Caco-2 (cell line): ENCODE data around the gene LALBA. TPM values are rescaled to one million over a fixed set of nuclear protein-coding genes. Genes with fewer than 3 reads are reported as not detected.
"Not testable (repeated sequence)": the region's sequence is repeated elsewhere in the genome, so short reads cannot be mapped to it uniquely, and the experiment has no call there.

Source experiments
- BruUV-seq: library from RNA; stranded (reverse); fragments of 400-500 nt; replicated peaks from 2 replicates; lab custom pipeline; 2021; lab: Mats Ljungman, UMichigan
- CTCF ChIA-PET: fragments of 300-600 bp; sonication (Branson Sonifier 250); formaldehyde crosslinking; loops from one replicate; lab custom pipeline; 2022; ENCODE audit warnings: antibody characterized with exemption; lab: Charles Lee
- POLR2A ChIA-PET: fragments of 300-600 bp; sonication (Branson Sonifier 250); formaldehyde crosslinking; loops from one replicate; lab custom pipeline; 2022; ENCODE audit warnings: antibody characterized with exemption; lab: Charles Lee
- DNase-seq, 2 experiments: peaks; one replicate each; pipeline versions ENCODE4 v3.0.0 to v3.0.0-alpha.2; 2020 to 2022
- H3K27me3 ChIP-seq: replicated peaks from 2 replicates; pipeline ENCODE4 v1.6.0; 2011; ENCODE audit warnings: low read length; ENCODE audit not compliant: control insufficient read depth, insufficient read depth
- H3K36me3 ChIP-seq: 2 replicates; pipeline ENCODE4 v1.5.1; 2011; ENCODE audit warnings: low read length; ENCODE audit not compliant: control insufficient read depth, insufficient read depth
- H3K4me1 ChIP-seq: fragments of 250-450 bp; sonication (Bioruptor Pico); 2 replicates; pipeline ENCODE4 v1.5.1; 2020; ENCODE audit warnings: mild to moderate bottlenecking
- H3K4me3 ChIP-seq: 2 replicates; pipeline ENCODE4 v1.5.1; 2011; ENCODE audit warnings: low read depth, mild to moderate bottlenecking, control low read depth, low read length
- H3K9me3 ChIP-seq: fragments of 250-450 bp; sonication (Bioruptor Pico); 2 replicates; pipeline ENCODE4 v1.5.1; 2020; ENCODE audit warnings: mild to moderate bottlenecking, moderate library complexity
- H3K27ac Mint-ChIP-seq: one replicate; pipeline ENCODE4 v1.8.0; 2022; ENCODE audit warnings: mixed read lengths; ENCODE audit not compliant: unreplicated experiment
- H3K27me3 Mint-ChIP-seq: one replicate; pipeline ENCODE4 v1.8.0; 2022; ENCODE audit warnings: mixed read lengths; ENCODE audit not compliant: insufficient read depth, unreplicated experiment
- H3K36me3 Mint-ChIP-seq: one replicate; pipeline ENCODE4 v1.8.0; 2022; ENCODE audit warnings: mild to moderate bottlenecking, mixed read lengths; ENCODE audit not compliant: insufficient read depth, unreplicated experiment
- H3K4me1 Mint-ChIP-seq: one replicate; pipeline ENCODE4 v1.8.0; 2022; ENCODE audit warnings: low read depth, mixed read lengths; ENCODE audit not compliant: unreplicated experiment
- H3K4me3 Mint-ChIP-seq: one replicate; pipeline ENCODE4 v1.8.0; 2022; ENCODE audit warnings: mild to moderate bottlenecking, moderate library complexity, mixed read lengths; ENCODE audit not compliant: unreplicated experiment
- H3K9me3 Mint-ChIP-seq: one replicate; pipeline ENCODE4 v1.8.0; 2022; ENCODE audit warnings: mixed read lengths; ENCODE audit not compliant: unreplicated experiment
- intact Hi-C: fragments of 100-400 bp; cut with micrococcal nuclease; formaldehyde crosslinking; loops from one replicate; pipeline ENCODE4 v1.10.0; 2022; ENCODE audit not compliant: unreplicated experiment
- total RNA-seq: library from RNA; stranded (reverse); gene quantifications from 2 replicates; pipeline ENCODE4 v1.2.3, GENCODE V29; 2022
- TF ChIP-seq, protein P1 (sequence below), 2 experiments: fragments of 200-600 bp in 1 of 2; IDR thresholded peaks; 1 replicate in 1 of 2; 2 replicates in 1 of 2; pipeline versions ENCODE4 v1.5.1 to v1.8.0; 2011 to 2022; ENCODE audit warnings: antibody characterized with exemption in 1 of 2, control low read depth in 1 of 2, inconsistent platforms in 1 of 2, low read depth in 1 of 2, low read length in 1 of 2, mild to moderate bottlenecking in 1 of 2, moderate library complexity in 1 of 2; ENCODE audit not compliant: insufficient read depth in 1 of 2, severe bottlenecking in 1 of 2, unreplicated experiment in 1 of 2

LALBA gene
- total RNA-seq, 1 experiment from 2014 or later = not detected

GRCh38 chr12:48567731-48568130 lies 2.1 kb downstream of the LALBA start:
- peaks cover 4% of the 10 kb centered on the region for H3K27me3 ChIP-seq
- H3K36me3 ChIP-seq = no peaks in the 10 kb centered on the region
- POLR2A ChIA-PET = no interaction called here
- H3K4me3 ChIP-seq = no peak overlapping the region
- Mint-ChIP-seq H3K36me3 (no peaks in the 10 kb centered on the region), H3K4me3 (no peak overlapping the region), H3K27me3 (peaks cover 30% of the 10 kb centered on the region), H3K27ac (no peak overlapping the region), H3K4me1 (no peaks in the 10 kb centered on the region), H3K9me3 (no peaks in the 10 kb centered on the region)
- H3K4me1 ChIP-seq = no peaks in the 10 kb centered on the region
- intact Hi-C loops = no loop called here
- DNase-seq = no peak
- CTCF ChIA-PET = no interaction called here
- TF ChIP-seq, protein P1, sequence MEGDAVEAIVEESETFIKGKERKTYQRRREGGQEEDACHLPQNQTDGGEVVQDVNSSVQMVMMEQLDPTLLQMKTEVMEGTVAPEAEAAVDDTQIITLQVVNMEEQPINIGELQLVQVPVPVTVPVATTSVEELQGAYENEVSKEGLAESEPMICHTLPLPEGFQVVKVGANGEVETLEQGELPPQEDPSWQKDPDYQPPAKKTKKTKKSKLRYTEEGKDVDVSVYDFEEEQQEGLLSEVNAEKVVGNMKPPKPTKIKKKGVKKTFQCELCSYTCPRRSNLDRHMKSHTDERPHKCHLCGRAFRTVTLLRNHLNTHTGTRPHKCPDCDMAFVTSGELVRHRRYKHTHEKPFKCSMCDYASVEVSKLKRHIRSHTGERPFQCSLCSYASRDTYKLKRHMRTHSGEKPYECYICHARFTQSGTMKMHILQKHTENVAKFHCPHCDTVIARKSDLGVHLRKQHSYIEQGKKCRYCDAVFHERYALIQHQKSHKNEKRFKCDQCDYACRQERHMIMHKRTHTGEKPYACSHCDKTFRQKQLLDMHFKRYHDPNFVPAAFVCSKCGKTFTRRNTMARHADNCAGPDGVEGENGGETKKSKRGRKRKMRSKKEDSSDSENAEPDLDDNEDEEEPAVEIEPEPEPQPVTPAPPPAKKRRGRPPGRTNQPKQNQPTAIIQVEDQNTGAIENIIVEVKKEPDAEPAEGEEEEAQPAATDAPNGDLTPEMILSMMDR (IDR thresholded peaks at IDR 0.05; ENCODE audit: insufficient read depth in 1 of 2, low read depth in 1 of 2, low read length in 1 of 2, severe bottlenecking in 1 of 2, unreplicated experiment in 1 of 2) = no peak
- no TSS peak for BruUV-seq
- no peaks in the 10 kb centered on the region for H3K9me3 ChIP-seq

DNA sequence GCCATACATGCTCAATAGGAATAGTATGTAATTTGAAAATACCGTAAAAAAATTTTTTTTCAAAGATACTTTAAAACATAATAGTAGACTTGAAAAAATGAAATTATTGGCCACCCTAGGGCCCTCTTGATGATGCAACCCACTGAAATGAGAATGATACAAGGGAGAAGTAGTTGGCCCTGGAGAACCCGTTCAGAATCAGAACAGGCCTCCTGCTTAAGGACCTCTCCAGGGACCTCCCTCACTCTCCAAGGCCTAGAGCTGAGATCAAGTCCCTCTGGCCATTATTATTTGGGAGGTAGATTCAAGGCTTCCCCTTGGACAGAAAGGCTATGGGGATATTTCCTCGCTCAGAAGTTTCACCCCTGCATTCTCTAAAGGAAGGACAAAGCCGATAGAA lies 11.9 kb downstream of the LALBA start:
- Histone ChIP-seq H3K9me3 (0 out of 2 replicates have a peak, but pooled peaks cover 3% of the 10 kb centered on the region), H3K36me3 (no peaks in the 10 kb centered on the region), H3K4me3 (no peak overlapping the region), H3K4me1 (peaks cover 8% of the 10 kb centered on the region), H3K27me3 (no peaks in the 10 kb centered on the region)
- no peak for DNase-seq
- Mint-ChIP-seq H3K27me3 (peaks cover 16% of the 10 kb centered on the region), H3K9me3 (peaks cover 3% of the 10 kb centered on the region), H3K4me1 (no peaks in the 10 kb centered on the region), H3K36me3 (no peaks in the 10 kb centered on the region), H3K27ac (no peak overlapping the region), H3K4me3 (no peak overlapping the region)
- POLR2A ChIA-PET = no interaction called here
- intact Hi-C loops = no loop called here
- no TSS peak for BruUV-seq
- CTCF ChIA-PET = no interaction called here
- TF ChIP-seq, protein P1 (IDR thresholded peaks at IDR 0.05; ENCODE audit: insufficient read depth in 1 of 2, low read depth in 1 of 2, low read length in 1 of 2, severe bottlenecking in 1 of 2, unreplicated experiment in 1 of 2) = no peak

DNA sequence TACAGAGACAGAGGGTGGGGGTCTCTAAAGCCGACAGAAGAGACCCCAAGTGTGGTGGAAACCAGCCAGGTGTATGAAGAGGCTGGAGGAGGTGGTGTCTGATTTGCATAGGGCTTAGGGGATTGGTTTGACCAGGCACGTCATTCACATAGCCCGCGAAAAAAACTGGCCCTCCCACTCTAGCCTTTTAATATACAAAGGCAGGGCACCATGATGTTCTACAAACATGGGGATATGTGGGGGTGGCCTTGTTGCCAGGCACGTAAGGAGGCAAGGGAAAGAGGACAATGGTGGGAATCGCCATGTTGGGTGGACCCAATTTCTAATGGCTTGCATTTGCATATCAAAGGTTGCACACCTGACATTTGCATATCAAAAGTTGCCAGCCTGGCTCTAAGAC lies 13.2 kb downstream of the LALBA start:
- Histone ChIP-seq H3K36me3 (no peaks in the 10 kb centered on the region), H3K4me3 (no peak overlapping the region), H3K27me3 (no peaks in the 10 kb centered on the region), H3K9me3 (0 out of 2 replicates have a peak, but pooled peaks cover 3% of the 10 kb centered on the region), H3K4me1 (peaks cover 8% of the 10 kb centered on the region)
- POLR2A ChIA-PET = no interaction called here
- no peak for DNase-seq
- BruUV-seq = no TSS peak
- intact Hi-C loops = no loop called here
- Mint-ChIP-seq H3K9me3 (peaks cover 9% of the 10 kb centered on the region), H3K4me1 (no peaks in the 10 kb centered on the region), H3K27ac (no peak overlapping the region), H3K4me3 (no peak overlapping the region), H3K27me3 (peaks cover 16% of the 10 kb centered on the region), H3K36me3 (no peaks in the 10 kb centered on the region)
- TF ChIP-seq, protein P1 (IDR thresholded peaks at IDR 0.05; ENCODE audit: insufficient read depth in 1 of 2, low read depth in 1 of 2, low read length in 1 of 2, severe bottlenecking in 1 of 2, unreplicated experiment in 1 of 2) = no peak
- CTCF ChIA-PET = no interaction called here

DNA sequence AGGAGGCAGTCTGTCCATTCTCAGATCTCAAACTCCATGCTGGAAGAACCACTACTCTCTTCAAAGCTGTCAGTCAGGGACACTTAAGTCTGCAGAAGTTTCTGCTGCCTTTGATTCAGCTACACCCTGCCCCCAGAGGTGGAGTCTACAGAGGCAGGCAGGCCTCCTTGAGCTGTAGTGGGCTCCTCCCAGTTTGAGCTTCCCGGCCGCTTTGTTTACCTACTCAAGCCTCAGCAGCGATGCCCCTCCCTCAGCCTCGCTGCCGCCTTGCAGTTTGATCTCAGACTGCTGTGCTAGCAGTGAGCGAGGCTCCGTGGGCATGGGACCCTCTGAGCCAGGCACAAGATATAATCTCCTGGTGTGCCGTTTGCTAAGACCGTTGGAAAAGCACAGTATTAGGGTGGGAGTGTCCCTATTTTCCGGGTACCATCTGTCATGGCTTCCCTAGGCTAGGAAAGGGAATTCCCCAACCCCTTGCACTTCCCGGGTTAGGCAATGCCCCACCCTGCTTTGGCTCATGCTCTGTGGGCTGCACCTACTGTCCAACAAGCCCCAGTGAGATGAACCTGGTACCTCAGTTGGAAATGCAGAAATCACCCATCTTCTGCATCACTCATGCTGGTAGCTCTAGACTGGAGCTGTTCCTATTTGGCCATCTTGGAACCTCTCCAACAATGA lies 16.0 kb downstream of the LALBA start:
- H3K36me3 Mint-ChIP-seq, H3K9me3 ChIP-seq, POLR2A ChIA-PET, H3K4me3 ChIP-seq, H3K4me1 Mint-ChIP-seq, BruUV-seq, H3K27ac Mint-ChIP-seq, H3K36me3 ChIP-seq, H3K27me3 ChIP-seq, intact Hi-C loops, H3K4me1 ChIP-seq, H3K9me3 Mint-ChIP-seq, H3K27me3 Mint-ChIP-seq: not testable (repeated sequence)
- H3K4me3 Mint-ChIP-seq = peak overlapping the region; percentile 44
- CTCF ChIA-PET = interaction anchor here (0.6 to 1.3 kb wide), 3 partner anchors 11 to 65 kb away, joined by 3 to 7 read pairs (median 3); no protein-coding TSS in a partner anchor
- DNase-seq = peak; percentile 60 to 69

DNA sequence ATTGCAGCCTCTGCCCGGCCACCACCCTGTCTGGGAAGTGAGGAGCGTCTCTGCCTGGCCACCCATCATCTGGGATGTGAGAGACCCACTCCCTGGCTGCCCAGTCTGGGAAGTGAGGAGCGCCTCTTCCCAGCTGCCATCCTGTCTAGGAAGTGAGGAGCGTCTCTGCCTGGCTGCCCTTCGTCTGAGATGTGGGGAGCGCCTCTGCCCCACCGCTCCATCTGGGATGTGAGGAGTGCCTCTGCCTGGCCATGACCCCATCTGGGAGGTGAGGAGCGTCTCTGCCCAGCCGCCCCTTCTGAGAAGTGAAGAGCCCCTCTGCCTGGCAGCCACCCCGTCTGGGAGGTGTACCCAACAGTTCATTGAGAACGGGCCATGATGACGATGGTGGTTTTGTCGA lies 18.2 kb downstream of the LALBA start:
- H3K4me1 ChIP-seq, DNase-seq, POLR2A ChIA-PET, H3K4me3 ChIP-seq, H3K36me3 ChIP-seq, H3K9me3 ChIP-seq, H3K27ac Mint-ChIP-seq, H3K4me1 Mint-ChIP-seq, H3K27me3 Mint-ChIP-seq, H3K27me3 ChIP-seq, H3K36me3 Mint-ChIP-seq, intact Hi-C loops, BruUV-seq, H3K4me3 Mint-ChIP-seq, CTCF ChIA-PET, H3K9me3 Mint-ChIP-seq: not testable (repeated sequence)
